ENCODE measurements around the gene PDIA5. TPM values are rescaled to one million over a fixed set of nuclear protein-coding genes. Genes with fewer than 3 reads are reported as not detected.

The PDIA5 gene
- total RNA-seq, 1 experiment from 2014 or later = 50.8 TPM

- Histone ChIP-seq H3K4me3 (replicated peaks in 1 of 2; ENCODE audit: low read depth in 1 of 2, low read length in 2 of 2) (no peak overlapping the region), H3K27me3 (ENCODE audit: insufficient read depth, low read length) (no peaks in the 10 kb centered on the region), H3K9ac (ENCODE audit: low read length) (no peak overlapping the region), H3K4me1 (ENCODE audit: control insufficient read depth in 1 of 2, insufficient read depth in 2 of 2, low read length in 2 of 2) (no peaks in the 10 kb centered on the region), H3K27ac (ENCODE audit: low read depth, low read length) (no peak overlapping the region), H4K20me1 (ENCODE audit: insufficient read depth) (no peaks in the 10 kb centered on the region), H3K4me2 (ENCODE audit: low read length) (no peak overlapping the region), H2AFZ (ENCODE audit: low read depth, low read length, poor library complexity, severe bottlenecking) (no peak overlapping the region), H3K36me3 (ENCODE audit: control insufficient read depth in 1 of 2, insufficient read depth in 2 of 2, low read length in 2 of 2) (no peaks in the 10 kb centered on the region), H3K9me3 (ENCODE audit: control insufficient read depth in 1 of 2, insufficient read depth in 1 of 2, low read depth in 1 of 2, low read length in 2 of 2) (no peaks in the 10 kb centered on the region), H3K79me2 (ENCODE audit: insufficient read depth, low read length) (no peaks in the 10 kb centered on the region), H3K9me2 (ENCODE audit: insufficient read depth) (no peaks in the 10 kb centered on the region)
- CTCF ChIA-PET = no interaction called here
- POLR2A ChIA-PET = no interaction called here
- no TSS peak for BruUV-seq (replicated peaks)
- intact Hi-C loops (cut with micrococcal nuclease) = loop anchor here (5.0 kb wide), 1 partner anchor 211 kb away; no protein-coding TSS in a partner anchor
- DNase-seq (ENCODE audit: low read depth, low spot score) = no peak
- RAD21 ChIA-PET (ENCODE audit: low non-redundant PET in 1 of 2, low total read pairs in 2 of 2, uncharacterized antibody in 2 of 2, unreplicated experiment in 2 of 2) = no interaction called here
- no peak for ATAC-seq
- TF ChIP-seq POLR2A (IDR thresholded peaks at IDR 0.05; ENCODE audit: borderline replicate concordance, extremely low read depth, insufficient read depth, insufficient read length) (no peak), CBX3 (IDR thresholded peaks at IDR 0.05; ENCODE audit: low read depth) (no peak), CEBPB (IDR thresholded peaks at IDR 0.05; ENCODE audit: low read depth) (no peak), ZBTB33 (IDR thresholded peaks at IDR 0.05; ENCODE audit: extremely low read depth, insufficient replicate concordance, low read length) (no peak), SP1 (IDR thresholded peaks at IDR 0.05; ENCODE audit: low read depth) (no peak), ATF3 (IDR thresholded peaks at IDR 0.05) (no peak)
These were observed 20.4 kb upstream of the PDIA5 start for GRCh38 chr3:123046262-123047061.

- RAD21 ChIA-PET (ENCODE audit: low non-redundant PET in 1 of 2, low total read pairs in 2 of 2, uncharacterized antibody in 2 of 2, unreplicated experiment in 2 of 2) = no interaction called here
These were observed 19.8 kb upstream of the PDIA5 start for GRCh38 chr3:123047062-123047319.

More at GRCh38 chr3:123047062-123047319, 19.8 kb upstream of the PDIA5 start:
- Histone ChIP-seq H3K9me2 (ENCODE audit: insufficient read depth) (no peaks in the 10 kb centered on the region), H3K4me2 (ENCODE audit: low read length) (no peak overlapping the region), H3K79me2 (ENCODE audit: insufficient read depth, low read length) (no peaks in the 10 kb centered on the region), H3K4me3 (replicated peaks in 1 of 2; ENCODE audit: low read depth in 1 of 2, low read length in 2 of 2) (no peak overlapping the region), H3K9me3 (ENCODE audit: control insufficient read depth in 1 of 2, insufficient read depth in 1 of 2, low read depth in 1 of 2, low read length in 2 of 2) (no peaks in the 10 kb centered on the region), H4K20me1 (ENCODE audit: insufficient read depth) (no peaks in the 10 kb centered on the region), H3K4me1 (ENCODE audit: control insufficient read depth in 1 of 2, insufficient read depth in 2 of 2, low read length in 2 of 2) (no peaks in the 10 kb centered on the region), H3K9ac (ENCODE audit: low read length) (no peak overlapping the region), H3K36me3 (ENCODE audit: control insufficient read depth in 1 of 2, insufficient read depth in 2 of 2, low read length in 2 of 2) (no peaks in the 10 kb centered on the region), H2AFZ (ENCODE audit: low read depth, low read length, poor library complexity, severe bottlenecking) (no peak overlapping the region), H3K27me3 (ENCODE audit: insufficient read depth, low read length) (no peaks in the 10 kb centered on the region), H3K27ac (ENCODE audit: low read depth, low read length) (no peak overlapping the region)
- no TSS peak for BruUV-seq (replicated peaks)
- no peak for TF ChIP-seq POLR2AphosphoS5 (IDR thresholded peaks at IDR 0.05; ENCODE audit: low read depth, low read length)
- TF ChIP-seq EZH2phosphoT487 (IDR thresholded peaks at IDR 0.05; ENCODE audit: borderline replicate concordance) = no peak
- TF ChIP-seq SRF (IDR thresholded peaks at IDR 0.05; ENCODE audit: low read depth) = no peak
- no peak for TF ChIP-seq SP1 (IDR thresholded peaks at IDR 0.05; ENCODE audit: low read depth)
- TF ChIP-seq CTCF (IDR thresholded peaks at IDR 0.05 in 2 of 3, conservative IDR thresholded peaks at IDR 0.05 in 1 of 3; ENCODE audit: borderline replicate concordance in 1 of 3, insufficient read depth in 1 of 3, low read depth in 2 of 3, low read length in 2 of 3) = no peak
- no peak for TF ChIP-seq REST (IDR thresholded peaks at IDR 0.05; ENCODE audit: low read depth)
- intact Hi-C loops (cut with micrococcal nuclease) = loop anchor here (5.0 kb wide), 1 partner anchor 210 kb away; no protein-coding TSS in a partner anchor
- CTCF ChIA-PET = no interaction called here
- POLR2A ChIA-PET = no interaction called here
- ATAC-seq (no peak), DNase-seq (ENCODE audit: low read depth, low spot score) (no peak)

All from HCT116 (cell line).